BJ (cell line): Measurements from ENCODE around the gene GP1BA. TPM values are rescaled to one million over a fixed set of nuclear protein-coding genes. Genes with fewer than 3 reads are reported as not detected.
A peak's percentile ranks its signal among the peaks of the same experiment; 100 is the strongest.

Experiments
- CTCF ChIA-PET: fragments of 350-600 bp; formaldehyde crosslinking; extraction: SDS; loops from one replicate; lab custom pipeline; 2021; ENCODE audit warnings: antibody characterized with exemption, inconsistent platforms; lab: Yijun Ruan, JAX
- POLR2A ChIA-PET: fragments of 300-600 bp; sonication (Branson Sonifier 250); formaldehyde crosslinking; extraction: SDS; loops from one replicate; lab custom pipeline; 2021; ENCODE audit warnings: antibody characterized with exemption; lab: Charles Lee
- DNase-seq: peaks from one replicate; pipeline ENCODE4 v3.0.0-alpha.2; 2011; ENCODE audit warnings: low read depth
- H3K27me3 ChIP-seq: 2 replicates; pipeline ENCODE4 v1.6.0; 2011; ENCODE audit warnings: low read length; ENCODE audit not compliant: control insufficient read depth, insufficient read depth
- H3K36me3 ChIP-seq: 2 replicates; pipeline ENCODE4 v1.5.1; 2011; ENCODE audit warnings: low read length; ENCODE audit not compliant: control insufficient read depth, insufficient read depth
- H3K4me3 ChIP-seq: 2 replicates; pipeline ENCODE4 v1.5.1; 2011; ENCODE audit warnings: low read depth, mild to moderate bottlenecking, control low read depth, low read length
- CTCF ChIP-seq: IDR thresholded peaks from 2 replicates; pipeline ENCODE4 v1.5.1; 2011; ENCODE audit warnings: low read depth, mild to moderate bottlenecking, control low read depth, inconsistent platforms, low read length, moderate library complexity; ENCODE audit not compliant: insufficient read depth
- polyA plus RNA-seq: library from polyadenylated mRNA; depleted of rRNA; stranded (reverse); fragments of >200 nt; gene quantifications from 2 replicates; pipeline ENCODE4 v1.2.3, GENCODE V29; 2011

Gene GP1BA
- polyA plus RNA-seq, 1 experiment, result not detected

- H3K4me3 ChIP-seq, result no peak overlapping the region
- H3K27me3 ChIP-seq, result no peaks in the 10 kb centered on the region
- CTCF ChIA-PET, result no interaction called here
- no peak for DNase-seq
- POLR2A ChIA-PET, result no interaction called here
- no peak for TF ChIP-seq CTCF
- H3K36me3 ChIP-seq, result peaks cover 15% of the 10 kb centered on the region
Measured at GRCh38 chr17:4960279-4960922, 28.3 kb downstream of the GP1BA start.

- no peak for TF ChIP-seq CTCF
- ChIA-PET POLR2A (interaction anchor here (0.5 kb wide), 1 partner anchor 10 kb away, joined by 3 read pairs; no protein-coding TSS in a partner anchor), CTCF (interaction anchor here (0.7 to 2.4 kb wide), 6 partner anchors 10 to 56 kb away, joined by 3 to 8 read pairs (median 4); no protein-coding TSS in a partner anchor)
- Histone ChIP-seq H3K27me3 (no peaks in the 10 kb centered on the region), H3K4me3 (no peak overlapping the region), H3K36me3 (peaks cover 7% of the 10 kb centered on the region)
- DNase-seq, result no peak
Measured at GRCh38 chr17:4965311-4965986, 33.4 kb downstream of the GP1BA start.

- no peaks in the 10 kb centered on the region for H3K27me3 ChIP-seq
- no peak for TF ChIP-seq CTCF
- H3K4me3 ChIP-seq, result peak overlapping the region; percentile 56
- ChIA-PET CTCF (interaction anchor here (0.6 to 3.1 kb wide), 10 partner anchors 9 to 95 kb away, joined by 3 to 19 read pairs (median 4); partner anchors contain the start of gene CAMTA2), POLR2A (interaction anchor here (0.5 to 1.9 kb wide), 7 partner anchors 10 to 33 kb away, joined by 3 to 17 read pairs (median 5); partner anchors contain the start of genes PFN1, RNF167 and SLC25A11)
- peak; percentile 99 for DNase-seq
- peaks cover 6% of the 10 kb centered on the region for H3K36me3 ChIP-seq
Measured at GRCh38 chr17:4966844-4967538, 34.9 kb downstream of the GP1BA start.

GRCh38 chr17:4967539-4968485 is 35.7 kb downstream of the GP1BA start, which contains the start of gene SPAG7:
SPAG7 (minus strand) TSS chr17:4967817; CDS start chr17:4967804, 13 bp downstream.
- peak; percentile 16; the same call in 1 of the 2 replicates for TF ChIP-seq CTCF
- ChIA-PET POLR2A (interaction anchor here (0.5 to 1.9 kb wide), 6 partner anchors 11 to 34 kb away, joined by 3 to 17 read pairs (median 7); partner anchors contain the start of genes PFN1, RNF167 and SLC25A11), CTCF (interaction anchor here (0.6 to 4.6 kb wide), 9 partner anchors 12 to 59 kb away, joined by 3 to 40 read pairs (median 6); partner anchors contain the start of gene CAMTA2)
- Histone ChIP-seq H3K36me3 (peaks cover 13% of the 10 kb centered on the region), H3K27me3 (no peaks in the 10 kb centered on the region), H3K4me3 (peak within 1 kb of the TSS; percentile 56)
- peak; percentile 83 for DNase-seq
